Esophagus squamous epithelium (tissue), 5 donors: ENCODE measurements around the gene GALNT2. TPM values are rescaled to one million over a fixed set of nuclear protein-coding genes. Genes with fewer than 3 reads are reported as not detected.

ENCODE experiments used
- DNase-seq: peaks from one replicate; lab custom pipeline; 2025; lab: John Stamatoyannopoulos, UW
- H3K27ac ChIP-seq, 4 donors: fragments of 200-600 bp; sonication (generic); one replicate each; pipeline ENCODE4 v1.5.1; 2016 to 2019; ENCODE audit warnings: mild to moderate bottlenecking in 1 of 4
- H3K27me3 ChIP-seq, 4 donors: fragments of 200-600 bp; sonication (generic); 1 replicate in 3 of 4; 2 replicates in 1 of 4; pipeline versions ENCODE4 v1.5.1 to v1.6.0; 2017 to 2021; ENCODE audit warnings: antibody characterized with exemption in 1 of 4
- H3K36me3 ChIP-seq, 3 donors: fragments of 200-600 bp; sonication (generic); one replicate each; pipeline ENCODE4 v1.5.1; 2016 to 2019
- H3K4me1 ChIP-seq, 3 donors: fragments of 200-600 bp; sonication (generic); one replicate each; pipeline ENCODE4 v1.5.1; 2017 to 2019
- H3K4me3 ChIP-seq, 4 donors: fragments of 200-600 bp; sonication (generic); 1 replicate in 3 of 4; 2 replicates in 1 of 4; pipeline ENCODE4 v1.5.1; 2016 to 2019; ENCODE audit warnings: mild to moderate bottlenecking in 2 of 4, moderate library complexity in 1 of 4
- H3K9me3 ChIP-seq, 3 donors: fragments of 200-600 bp; sonication (generic); one replicate each; pipeline ENCODE4 v1.5.1; 2016 to 2019
- POLR2A ChIP-seq, 4 donors: fragments of 450-650 bp; IDR thresholded peaks; one replicate each; pipeline ENCODE4 v1.6.1; 2017; ENCODE audit warnings: antibody characterized with exemption in 4 of 4, mild to moderate bottlenecking in 4 of 4, moderate library complexity in 3 of 4
- WGBS, 2 donors: methylation state at CpG; one replicate each; pipeline ENCODE4 v1.1.5; 2018; 5-methylcytosine and 5-hydroxymethylcytosine counted together
- intact Hi-C: fragments of 100-400 bp; cut with DNase I; formaldehyde crosslinking; loops from one replicate; pipeline ENCODE4 v1.15.0; 2022
- total RNA-seq, 4 donors: library from RNA; depleted of rRNA; stranded (reverse); fragments of >200 nt; gene quantifications; one replicate each; pipeline ENCODE4 v1.1.0, GENCODE V29; 2016
- TF ChIP-seq, protein P1 (sequence below), 6 experiments: fragments of 450-650 bp in 4 of 6; fragments of 200-600 bp in 2 of 6; sonication (generic) in 2 of 6; IDR thresholded peaks; one replicate each; pipeline ENCODE4 v1.5.1; 2016 to 2019; ENCODE audit warnings: antibody characterized with exemption in 6 of 6, mild to moderate bottlenecking in 4 of 6, moderate library complexity in 4 of 6
- donor health status: DM: yes; HTN: yes; CAD: no.

GALNT2 gene
- total RNA-seq, 4 donors from 2014 or later, result 25.8 to 36.2 (median 31.0) TPM

DNA sequence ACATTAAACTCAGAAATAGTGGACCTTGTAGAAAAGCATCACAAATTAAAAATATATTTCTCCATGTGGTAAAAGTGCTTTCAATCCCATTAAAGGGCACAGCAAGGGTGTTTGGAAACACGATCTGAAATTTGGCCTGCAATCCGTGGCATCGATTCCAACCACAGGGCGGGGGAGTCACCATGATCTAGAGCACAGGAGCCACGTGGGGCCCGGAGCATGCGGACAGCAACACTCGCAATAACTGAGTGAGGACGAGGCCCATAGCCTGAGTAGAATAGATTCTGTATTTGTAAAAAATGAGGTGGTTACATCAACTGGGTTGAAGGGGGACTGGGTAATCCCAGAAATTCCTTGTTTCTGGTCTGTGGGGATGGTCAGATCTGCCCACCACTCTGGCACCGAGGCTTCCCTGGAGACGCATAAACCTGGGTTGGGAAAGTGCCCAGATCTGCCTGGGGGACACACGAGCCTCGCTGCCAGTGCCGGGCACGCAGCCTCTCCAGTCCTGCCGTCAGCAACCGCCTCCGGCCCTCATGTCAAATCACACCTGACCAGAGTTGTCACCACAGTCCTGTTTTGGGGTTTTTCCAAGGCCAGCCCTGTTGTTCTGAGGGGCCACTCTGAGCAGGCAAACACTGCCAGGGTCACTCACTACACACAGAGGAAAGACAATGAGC, 254.8 kb downstream of the GALNT2 start:
- Histone ChIP-seq H3K4me3 (no peak overlapping the region), H3K4me1 (no peaks in the 10 kb centered on the region), H3K27me3 (peaks cover 0 to 13% (median 0%) of the 10 kb centered on the region in 4 donors), H3K36me3 (no peaks in the 10 kb centered on the region), H3K27ac (no peak overlapping the region), H3K9me3 (no peaks in the 10 kb centered on the region)
- WGBS, 2 donors, result 82% methylated on average over 18 of the region's 18 CpGs
- DNase-seq, result no peak
- TF ChIP-seq POLR2A (IDR thresholded peaks at IDR 0.05), result no peak
- TF ChIP-seq, protein P1, sequence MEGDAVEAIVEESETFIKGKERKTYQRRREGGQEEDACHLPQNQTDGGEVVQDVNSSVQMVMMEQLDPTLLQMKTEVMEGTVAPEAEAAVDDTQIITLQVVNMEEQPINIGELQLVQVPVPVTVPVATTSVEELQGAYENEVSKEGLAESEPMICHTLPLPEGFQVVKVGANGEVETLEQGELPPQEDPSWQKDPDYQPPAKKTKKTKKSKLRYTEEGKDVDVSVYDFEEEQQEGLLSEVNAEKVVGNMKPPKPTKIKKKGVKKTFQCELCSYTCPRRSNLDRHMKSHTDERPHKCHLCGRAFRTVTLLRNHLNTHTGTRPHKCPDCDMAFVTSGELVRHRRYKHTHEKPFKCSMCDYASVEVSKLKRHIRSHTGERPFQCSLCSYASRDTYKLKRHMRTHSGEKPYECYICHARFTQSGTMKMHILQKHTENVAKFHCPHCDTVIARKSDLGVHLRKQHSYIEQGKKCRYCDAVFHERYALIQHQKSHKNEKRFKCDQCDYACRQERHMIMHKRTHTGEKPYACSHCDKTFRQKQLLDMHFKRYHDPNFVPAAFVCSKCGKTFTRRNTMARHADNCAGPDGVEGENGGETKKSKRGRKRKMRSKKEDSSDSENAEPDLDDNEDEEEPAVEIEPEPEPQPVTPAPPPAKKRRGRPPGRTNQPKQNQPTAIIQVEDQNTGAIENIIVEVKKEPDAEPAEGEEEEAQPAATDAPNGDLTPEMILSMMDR (IDR thresholded peaks at IDR 0.05), result no peak
- intact Hi-C loops, result no loop called here

DNA sequence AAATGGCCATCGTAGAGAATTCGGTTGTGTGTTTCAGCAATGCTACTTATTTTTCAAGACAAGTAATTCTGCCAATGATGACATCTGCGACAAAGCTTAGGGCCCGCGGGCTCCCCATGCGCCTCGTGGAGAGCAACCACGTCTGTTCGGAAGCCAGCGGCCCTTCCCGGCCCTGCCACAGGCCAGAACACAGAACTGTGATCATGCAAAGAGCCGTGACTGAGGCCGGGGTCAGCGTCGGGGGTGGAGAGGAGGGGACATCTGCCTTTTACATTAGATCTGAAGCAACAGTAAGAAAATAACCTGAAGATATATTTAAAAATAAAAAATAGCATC, 255.4 kb downstream of the GALNT2 start:
- no peaks in the 10 kb centered on the region for H3K36me3 ChIP-seq
- H3K9me3 ChIP-seq, result no peaks in the 10 kb centered on the region
- no peak for DNase-seq
- WGBS, 2 donors, result 87 to 89% methylated on average over 11 to 15 of the region's 15 CpGs
- intact Hi-C loops, result no loop called here
- peaks cover 0 to 8% (median 0%) of the 10 kb centered on the region in 4 donors for H3K27me3 ChIP-seq
- H3K27ac ChIP-seq, result no peak overlapping the region
- no peaks in the 10 kb centered on the region for H3K4me1 ChIP-seq
- H3K4me3 ChIP-seq, result no peak overlapping the region
- TF ChIP-seq, protein P1 (IDR thresholded peaks at IDR 0.05), result no peak
- TF ChIP-seq POLR2A (IDR thresholded peaks at IDR 0.05), result no peak

DNA sequence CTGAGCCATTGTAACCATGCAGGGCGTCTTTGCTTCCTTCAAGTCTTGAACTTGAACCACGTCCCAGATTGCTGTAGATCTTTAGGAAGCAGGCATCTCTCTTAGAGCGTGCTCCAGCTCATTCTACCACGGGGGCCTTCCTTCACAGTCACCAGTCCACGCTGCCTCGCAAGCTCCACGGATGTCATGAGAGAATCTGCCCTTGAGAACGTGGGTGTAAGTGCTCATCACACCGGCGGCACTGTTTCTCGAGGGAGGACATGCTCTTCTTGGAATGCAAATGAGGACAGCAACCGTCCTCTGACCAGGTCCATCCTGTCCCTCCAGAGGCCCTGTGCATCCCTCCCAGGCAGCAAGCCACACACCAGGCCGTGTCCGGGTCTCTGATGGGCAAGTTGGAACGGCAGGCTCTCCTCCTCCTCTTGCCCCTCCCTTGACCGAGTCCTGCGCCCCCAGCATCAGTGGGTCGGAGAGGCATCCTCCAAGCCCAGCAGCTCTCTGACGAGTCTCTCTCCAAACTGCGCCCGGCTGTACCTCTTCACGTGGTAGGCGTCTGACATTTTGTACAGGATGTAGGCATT, 256.0 kb downstream of the GALNT2 start:
- WGBS, 2 donors, result 86 to 90% methylated on average over 11 to 21 of the region's 23 CpGs
- H3K4me3 ChIP-seq, result no peak overlapping the region
- H3K27ac ChIP-seq, result no peak overlapping the region
- H3K9me3 ChIP-seq, result no peaks in the 10 kb centered on the region
- no peak for DNase-seq
- TF ChIP-seq, protein P1 (IDR thresholded peaks at IDR 0.05), result no peak
- no peak for TF ChIP-seq POLR2A (IDR thresholded peaks at IDR 0.05)
- H3K36me3 ChIP-seq, result no peaks in the 10 kb centered on the region
- no peaks in the 10 kb centered on the region for H3K4me1 ChIP-seq
- intact Hi-C loops, result no loop called here
- H3K27me3 ChIP-seq, result peaks cover 0 to 6% (median 0%) of the 10 kb centered on the region in 4 donors

DNA sequence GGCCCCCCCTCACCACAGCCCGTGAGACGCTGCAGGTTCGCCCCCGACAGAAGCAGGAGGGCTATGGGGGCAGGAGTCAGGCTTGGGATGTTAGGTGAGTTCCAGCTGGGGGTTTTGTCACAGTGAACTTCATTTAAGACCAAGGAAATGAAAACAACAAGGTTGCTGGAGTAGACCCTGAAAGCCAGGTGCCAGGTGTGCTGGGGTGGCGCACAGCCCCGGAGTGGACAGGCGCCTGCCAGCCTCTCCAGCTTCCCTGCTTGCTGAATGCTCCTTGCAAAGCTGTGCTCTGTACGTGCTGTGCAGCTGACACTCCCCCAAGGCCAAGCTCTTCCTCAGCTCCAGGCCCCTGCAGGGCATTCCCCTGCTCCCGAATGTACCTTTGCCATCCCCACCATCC, 256.6 kb downstream of the GALNT2 start:
- 89 to 100% methylated on average over 4 to 9 of the region's 9 CpGs for whole genome bisulfite sequencing, 2 donors
- Histone ChIP-seq H3K27ac (no peak overlapping the region), H3K4me1 (no peaks in the 10 kb centered on the region), H3K4me3 (no peak overlapping the region), H3K9me3 (no peaks in the 10 kb centered on the region), H3K36me3 (no peaks in the 10 kb centered on the region), H3K27me3 (peaks cover 0 to under 1% (median 0%) of the 10 kb centered on the region in 4 donors)
- no peak for TF ChIP-seq POLR2A (IDR thresholded peaks at IDR 0.05)
- TF ChIP-seq, protein P1 (IDR thresholded peaks at IDR 0.05), result no peak
- intact Hi-C loops, result no loop called here
- DNase-seq, result no peak
